Measurements from ENCODE around the gene PIK3R1. TPM values are rescaled to one million over a fixed set of nuclear protein-coding genes. Genes with fewer than 3 reads are reported as not detected.
A peak's percentile ranks its signal among the peaks of the same experiment; 100 is the strongest.

Gene PIK3R1
- total RNA-seq, 4 donors from 2014 or later, result 44.9 to 222 (median 81.6) TPM

DNA sequence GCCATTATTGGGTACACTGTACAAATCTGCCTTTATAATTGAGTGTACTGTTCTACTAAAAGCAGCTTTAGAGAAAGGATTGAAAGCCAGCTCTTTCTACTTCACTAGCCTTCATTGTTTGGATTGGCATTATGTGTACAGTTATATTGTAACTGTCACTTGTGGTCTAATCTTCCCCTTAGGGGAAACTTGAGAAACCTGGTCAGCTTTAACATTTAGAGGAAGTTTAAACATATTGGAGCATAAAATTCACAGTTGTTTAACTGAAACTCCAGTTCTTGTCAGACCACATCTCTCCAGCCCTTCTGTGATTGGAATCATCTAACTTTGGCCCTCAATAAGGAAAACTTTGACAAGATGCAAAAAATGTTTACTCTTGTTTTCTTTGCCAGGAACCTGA is 24.6 kb downstream of the PIK3R1 start:
- no peak for TF ChIP-seq POLR2AphosphoS5 (IDR thresholded peaks at IDR 0.05)
- peak; percentile 9 for TF ChIP-seq POLR2A (IDR thresholded peaks at IDR 0.05)
- TF ChIP-seq, protein P1, sequence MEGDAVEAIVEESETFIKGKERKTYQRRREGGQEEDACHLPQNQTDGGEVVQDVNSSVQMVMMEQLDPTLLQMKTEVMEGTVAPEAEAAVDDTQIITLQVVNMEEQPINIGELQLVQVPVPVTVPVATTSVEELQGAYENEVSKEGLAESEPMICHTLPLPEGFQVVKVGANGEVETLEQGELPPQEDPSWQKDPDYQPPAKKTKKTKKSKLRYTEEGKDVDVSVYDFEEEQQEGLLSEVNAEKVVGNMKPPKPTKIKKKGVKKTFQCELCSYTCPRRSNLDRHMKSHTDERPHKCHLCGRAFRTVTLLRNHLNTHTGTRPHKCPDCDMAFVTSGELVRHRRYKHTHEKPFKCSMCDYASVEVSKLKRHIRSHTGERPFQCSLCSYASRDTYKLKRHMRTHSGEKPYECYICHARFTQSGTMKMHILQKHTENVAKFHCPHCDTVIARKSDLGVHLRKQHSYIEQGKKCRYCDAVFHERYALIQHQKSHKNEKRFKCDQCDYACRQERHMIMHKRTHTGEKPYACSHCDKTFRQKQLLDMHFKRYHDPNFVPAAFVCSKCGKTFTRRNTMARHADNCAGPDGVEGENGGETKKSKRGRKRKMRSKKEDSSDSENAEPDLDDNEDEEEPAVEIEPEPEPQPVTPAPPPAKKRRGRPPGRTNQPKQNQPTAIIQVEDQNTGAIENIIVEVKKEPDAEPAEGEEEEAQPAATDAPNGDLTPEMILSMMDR (IDR thresholded peaks at IDR 0.05), result no peak
- TF ChIP-seq EP300 (IDR thresholded peaks at IDR 0.05; ENCODE audit: low read depth), result no peak
- Histone ChIP-seq H3K9me3 (no peaks in the 10 kb centered on the region), H3K4me3 (no peak overlapping the region), H3K27ac (peak overlapping the region; percentile 60 to 72 (median 66)), H3K4me1 (peaks cover 17 to 88% (median 55%) of the 10 kb centered on the region in 4 donors), H3K36me3 (no peaks in the 10 kb centered on the region), H3K27me3 (no peaks in the 10 kb centered on the region)
- DNase-seq, result no peak
- intact Hi-C loops (cut with DNase I; ENCODE audit: low total_unique reads) (loop anchor here (10.0 kb wide), 1 partner anchor 1235 kb away; no protein-coding TSS in a partner anchor), in situ Hi-C loops (cut with MboI; ENCODE audit: low pct_ligation_motif_present in 1 of 4, low pct_unique_long_range_greater_than_20kb in 1 of 4, low sequenced_read_pairs in 3 of 4) (no loop called here)

DNA sequence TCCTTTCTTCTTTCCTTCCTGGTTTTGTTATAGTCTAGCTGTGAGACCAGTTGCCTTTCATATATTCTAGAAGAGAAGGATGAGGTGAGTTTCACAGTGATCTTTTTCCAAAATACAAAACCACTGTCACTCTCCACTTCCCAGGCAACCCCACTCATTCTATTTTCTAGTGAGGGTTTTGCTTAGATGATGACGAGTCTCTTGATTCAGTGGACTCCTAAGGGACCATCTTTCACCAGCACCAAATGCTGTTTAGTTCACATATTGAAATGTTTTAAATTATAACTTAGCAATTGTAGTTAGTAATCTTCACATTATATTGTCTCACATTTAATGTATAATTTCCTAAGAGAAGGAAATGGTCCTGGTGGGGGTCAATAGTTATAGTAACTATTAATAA is 25.2 kb downstream of the PIK3R1 start:
- TF ChIP-seq POLR2AphosphoS5 (IDR thresholded peaks at IDR 0.05) (no peak), EP300 (IDR thresholded peaks at IDR 0.05; ENCODE audit: low read depth) (no peak), POLR2A (IDR thresholded peaks at IDR 0.05) (no peak)
- TF ChIP-seq, protein P1 (IDR thresholded peaks at IDR 0.05), result no peak
- no peaks in the 10 kb centered on the region for H3K27me3 ChIP-seq
- no peak overlapping the region for H3K4me3 ChIP-seq
- 13 to 55% methylated on average over 1 of the region's 1 CpG for WGBS, 2 donors (ENCODE audit: low coverage in 1 of 2)
- in situ Hi-C loops (cut with MboI; ENCODE audit: low pct_ligation_motif_present in 1 of 4, low pct_unique_long_range_greater_than_20kb in 1 of 4, low sequenced_read_pairs in 3 of 4) (no loop called here), intact Hi-C loops (cut with DNase I; ENCODE audit: low total_unique reads) (loop anchor here (10.0 kb wide), 1 partner anchor 1236 kb away; no protein-coding TSS in a partner anchor)
- no peaks in the 10 kb centered on the region for H3K9me3 ChIP-seq
- peaks cover 17 to 94% (median 56%) of the 10 kb centered on the region in 4 donors for H3K4me1 ChIP-seq
- H3K36me3 ChIP-seq, result no peaks in the 10 kb centered on the region
- peak overlapping the region; percentile 60 to 72 (median 66) for H3K27ac ChIP-seq
- no peak for DNase-seq

DNA sequence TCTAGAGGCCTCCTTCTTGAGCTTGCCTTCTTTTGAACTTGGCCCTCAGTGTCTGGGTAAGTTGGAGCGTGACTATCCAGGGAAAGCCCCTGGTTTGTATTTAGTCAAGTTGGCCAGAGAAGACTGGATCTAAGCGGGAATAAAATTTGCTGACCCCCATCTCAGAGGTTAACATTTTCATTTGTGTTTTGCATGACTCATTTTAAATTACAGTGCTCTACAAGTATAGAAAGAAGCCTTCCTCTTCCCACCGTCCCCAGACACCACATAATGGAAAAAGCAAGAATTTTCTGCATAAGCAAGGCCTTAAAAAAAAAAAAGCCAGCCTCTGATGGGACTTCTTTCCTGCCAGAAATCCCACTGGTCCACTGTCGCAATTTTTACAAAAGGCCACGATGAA is 27.2 kb downstream of the PIK3R1 start:
- TF ChIP-seq, protein P1 (IDR thresholded peaks at IDR 0.05), result no peak
- no peak for TF ChIP-seq POLR2A (IDR thresholded peaks at IDR 0.05)
- TF ChIP-seq EP300 (IDR thresholded peaks at IDR 0.05; ENCODE audit: low read depth), result no peak
- no peak for TF ChIP-seq POLR2AphosphoS5 (IDR thresholded peaks at IDR 0.05)
- DNase-seq, result no peak
- intact Hi-C loops (cut with DNase I; ENCODE audit: low total_unique reads), result loop anchor here (10.0 kb wide), 1 partner anchor 1238 kb away; no protein-coding TSS in a partner anchor
- Histone ChIP-seq H3K27me3 (no peaks in the 10 kb centered on the region), H3K4me3 (no peak overlapping the region), H3K4me1 (peaks cover 17 to 80% (median 49%) of the 10 kb centered on the region in 4 donors), H3K9me3 (no peaks in the 10 kb centered on the region), H3K27ac (peak overlapping the region in 3 of 4 donors; percentile 8 to 28 (median 28)), H3K36me3 (no peaks in the 10 kb centered on the region)
- WGBS, 2 donors (ENCODE audit: low coverage in 1 of 2), result 63 to 77% methylated on average over 4 to 5 of the region's 5 CpGs
- in situ Hi-C loops (cut with MboI; ENCODE audit: low pct_ligation_motif_present in 1 of 4, low pct_unique_long_range_greater_than_20kb in 1 of 4, low sequenced_read_pairs in 3 of 4), result no loop called here

DNA sequence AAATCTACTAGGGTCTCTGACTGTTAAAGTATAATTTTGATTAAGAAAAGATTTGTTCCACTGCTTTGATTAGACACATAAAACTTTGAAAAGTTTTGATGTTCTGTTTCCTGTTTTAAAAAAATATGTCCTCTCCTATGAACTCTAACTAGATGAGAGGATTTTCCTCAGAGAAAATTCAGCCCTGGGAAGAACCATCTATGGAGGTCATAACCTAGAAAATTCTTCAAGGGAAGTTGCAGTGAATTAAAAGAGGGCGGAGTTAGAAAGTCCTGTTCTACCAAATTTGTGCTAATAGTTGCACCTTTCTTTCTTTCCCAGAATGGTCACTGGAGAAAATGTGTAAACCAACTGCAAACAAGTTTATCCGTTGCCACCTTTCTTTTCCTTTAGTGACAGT is 27.7 kb downstream of the PIK3R1 start:
- Histone ChIP-seq H3K27ac (peak overlapping the region in 3 of 4 donors; percentile 11 to 28 (median 28)), H3K9me3 (no peaks in the 10 kb centered on the region), H3K27me3 (no peaks in the 10 kb centered on the region), H3K36me3 (no peaks in the 10 kb centered on the region), H3K4me3 (no peak overlapping the region), H3K4me1 (peaks cover 17 to 80% (median 48%) of the 10 kb centered on the region in 4 donors)
- WGBS, 2 donors (ENCODE audit: low coverage in 1 of 2), result 86 to 91% methylated on average over 2 of the region's 2 CpGs
- intact Hi-C loops (cut with DNase I; ENCODE audit: low total_unique reads) (loop anchor here (10.0 kb wide), 1 partner anchor 1238 kb away; no protein-coding TSS in a partner anchor), in situ Hi-C loops (cut with MboI; ENCODE audit: low pct_ligation_motif_present in 1 of 4, low pct_unique_long_range_greater_than_20kb in 1 of 4, low sequenced_read_pairs in 3 of 4) (no loop called here)
- TF ChIP-seq POLR2AphosphoS5 (IDR thresholded peaks at IDR 0.05) (no peak), EP300 (IDR thresholded peaks at IDR 0.05; ENCODE audit: low read depth) (no peak), POLR2A (IDR thresholded peaks at IDR 0.05) (no peak)
- TF ChIP-seq, protein P1 (IDR thresholded peaks at IDR 0.05), result no peak
- no peak for DNase-seq
